Prostate gland (tissue), 2 donors: Measurements from ENCODE around the gene ST8SIA3. TPM values are rescaled to one million over a fixed set of nuclear protein-coding genes. Genes with fewer than 3 reads are reported as not detected.
"Not testable (repeated sequence)": the region's sequence is repeated elsewhere in the genome, so short reads cannot be mapped to it uniquely, and the experiment has no call there.

Source experiments
- DNase-seq: peaks from one replicate; pipeline ENCODE4 v3.0.0-alpha.2; 2019; ENCODE audit warnings: low spot score
- H3K27ac ChIP-seq, 2 donors: fragments of 200-600 bp; sonication (generic); 2 replicates each; pipeline ENCODE4 v1.5.1; 2017 to 2019
- H3K27me3 ChIP-seq: fragments of 200-600 bp; sonication (generic); replicated peaks from 2 replicates; pipeline ENCODE4 v1.5.1; 2019; ENCODE audit not compliant: insufficient read depth
- H3K36me3 ChIP-seq, 2 donors: fragments of 200-600 bp; sonication (generic); 1 replicate in 1 of 2; 2 replicates in 1 of 2; pipeline versions ENCODE4 v1.5.1 to v1.8.1; 2017 to 2019
- H3K4me1 ChIP-seq: fragments of 200-600 bp; sonication (generic); replicated peaks from 2 replicates; pipeline ENCODE4 v1.5.1; 2019
- H3K4me3 ChIP-seq, 2 donors: fragments of 200-600 bp; sonication (generic); 2 replicates each; pipeline ENCODE4 v1.5.1; 2017 to 2019
- H3K9me3 ChIP-seq: fragments of 200-600 bp; sonication (generic); 2 replicates; pipeline ENCODE4 v1.5.1; 2017
- POLR2A ChIP-seq: fragments of 450-650 bp; IDR thresholded peaks from one replicate; pipeline ENCODE4 v1.6.1; 2016; ENCODE audit warnings: antibody characterized with exemption, mild to moderate bottlenecking
- POLR2AphosphoS5 ChIP-seq: sonication (generic); formaldehyde crosslinking; IDR thresholded peaks from one replicate; pipeline ENCODE4 v1.6.1; 2017; ENCODE audit warnings: antibody characterized with exemption
- WGBS: methylation state at CpG from one replicate; pipeline ENCODE4 v1.1.5; 2018; 5-methylcytosine and 5-hydroxymethylcytosine counted together
- intact Hi-C: fragments of 100-400 bp; cut with DNase I; formaldehyde crosslinking; loops from one replicate; pipeline ENCODE4 v1.14.2; 2022
- total RNA-seq, 2 donors: library from RNA; depleted of rRNA; stranded (reverse); fragments of >200 nt; gene quantifications; one replicate each; pipeline ENCODE4 v1.1.0, GENCODE V29; 2016
- TF ChIP-seq, protein P1 (sequence below), 4 experiments: fragments of 200-600 bp in 2 of 4; fragments of 450-650 bp in 2 of 4; sonication (generic) in 2 of 4; IDR thresholded peaks; 1 replicate in 3 of 4; 2 replicates in 1 of 4; pipeline ENCODE4 v1.5.1; 2016 to 2019; ENCODE audit warnings: antibody characterized with exemption in 4 of 4, mild to moderate bottlenecking in 2 of 4, moderate library complexity in 2 of 4

Gene ST8SIA3
- total RNA-seq, 2 donors from 2014 or later: 13.1 TPM; not detected in 1

DNA sequence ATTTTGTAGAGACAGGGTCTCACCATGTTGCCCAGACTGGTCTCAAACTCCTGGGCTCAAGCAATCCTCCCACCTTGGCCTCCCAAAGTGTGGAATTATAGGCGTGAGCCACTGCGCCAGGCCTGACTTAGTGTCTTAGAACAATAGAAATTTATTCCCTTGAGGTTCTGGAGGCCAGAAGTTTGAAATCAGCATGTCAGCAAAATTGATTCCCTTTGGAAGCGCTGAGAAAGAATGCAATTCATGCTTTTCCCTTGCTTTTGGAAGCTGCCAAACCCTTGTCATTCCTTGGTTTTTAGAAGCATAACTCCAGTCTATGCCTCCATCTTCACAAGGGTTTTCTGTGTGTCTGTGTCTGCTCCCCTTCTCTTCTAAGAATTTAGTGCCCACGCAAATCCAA, 20.7 kb downstream of the ST8SIA3 start:
- Histone ChIP-seq H3K9me3 (no peaks in the 10 kb centered on the region), H3K4me1 (no peaks in the 10 kb centered on the region), H3K27ac (no peak overlapping the region), H3K4me3 (no peak overlapping the region), H3K27me3 (no peaks in the 10 kb centered on the region), H3K36me3 (no peaks in the 10 kb centered on the region)
- TF ChIP-seq POLR2AphosphoS5 (no peak), POLR2A (no peak)
- TF ChIP-seq, protein P1, sequence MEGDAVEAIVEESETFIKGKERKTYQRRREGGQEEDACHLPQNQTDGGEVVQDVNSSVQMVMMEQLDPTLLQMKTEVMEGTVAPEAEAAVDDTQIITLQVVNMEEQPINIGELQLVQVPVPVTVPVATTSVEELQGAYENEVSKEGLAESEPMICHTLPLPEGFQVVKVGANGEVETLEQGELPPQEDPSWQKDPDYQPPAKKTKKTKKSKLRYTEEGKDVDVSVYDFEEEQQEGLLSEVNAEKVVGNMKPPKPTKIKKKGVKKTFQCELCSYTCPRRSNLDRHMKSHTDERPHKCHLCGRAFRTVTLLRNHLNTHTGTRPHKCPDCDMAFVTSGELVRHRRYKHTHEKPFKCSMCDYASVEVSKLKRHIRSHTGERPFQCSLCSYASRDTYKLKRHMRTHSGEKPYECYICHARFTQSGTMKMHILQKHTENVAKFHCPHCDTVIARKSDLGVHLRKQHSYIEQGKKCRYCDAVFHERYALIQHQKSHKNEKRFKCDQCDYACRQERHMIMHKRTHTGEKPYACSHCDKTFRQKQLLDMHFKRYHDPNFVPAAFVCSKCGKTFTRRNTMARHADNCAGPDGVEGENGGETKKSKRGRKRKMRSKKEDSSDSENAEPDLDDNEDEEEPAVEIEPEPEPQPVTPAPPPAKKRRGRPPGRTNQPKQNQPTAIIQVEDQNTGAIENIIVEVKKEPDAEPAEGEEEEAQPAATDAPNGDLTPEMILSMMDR (IDR thresholded peaks at IDR 0.05): no peak
- intact Hi-C loops: no loop called here
- 94% methylated on average over 4 of the region's 4 CpGs for WGBS
- no peak for DNase-seq

DNA sequence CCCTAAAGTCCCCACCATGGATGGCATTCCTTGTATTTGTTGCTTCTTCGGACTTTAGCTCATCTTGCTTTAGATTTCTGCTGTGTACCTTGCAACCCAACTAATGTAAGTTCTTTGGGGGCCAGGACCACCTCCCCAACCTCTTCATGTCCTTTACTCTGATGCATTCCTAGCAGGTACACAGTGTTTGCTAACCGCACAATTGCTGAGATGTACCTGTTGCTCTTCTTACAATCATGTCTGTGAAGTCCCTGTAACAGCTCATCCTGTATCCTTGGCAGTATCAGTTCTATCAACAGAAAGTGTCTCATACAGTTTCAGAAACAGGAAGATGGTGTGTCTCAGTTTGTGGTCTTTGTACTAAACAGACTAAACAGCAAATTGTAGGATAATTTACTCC, 24.1 kb downstream of the ST8SIA3 start:
- TF ChIP-seq, protein P1 (IDR thresholded peaks at IDR 0.05): no peak
- TF ChIP-seq POLR2AphosphoS5 (no peak), POLR2A (no peak)
- no peak for DNase-seq
- Histone ChIP-seq H3K27ac (no peak overlapping the region), H3K36me3 (no peaks in the 10 kb centered on the region), H3K27me3 (no peaks in the 10 kb centered on the region), H3K4me1 (no peaks in the 10 kb centered on the region), H3K9me3 (no peaks in the 10 kb centered on the region), H3K4me3 (no peak overlapping the region)
- intact Hi-C loops: no loop called here
- 93% methylated on average over 2 of the region's 2 CpGs for WGBS

DNA sequence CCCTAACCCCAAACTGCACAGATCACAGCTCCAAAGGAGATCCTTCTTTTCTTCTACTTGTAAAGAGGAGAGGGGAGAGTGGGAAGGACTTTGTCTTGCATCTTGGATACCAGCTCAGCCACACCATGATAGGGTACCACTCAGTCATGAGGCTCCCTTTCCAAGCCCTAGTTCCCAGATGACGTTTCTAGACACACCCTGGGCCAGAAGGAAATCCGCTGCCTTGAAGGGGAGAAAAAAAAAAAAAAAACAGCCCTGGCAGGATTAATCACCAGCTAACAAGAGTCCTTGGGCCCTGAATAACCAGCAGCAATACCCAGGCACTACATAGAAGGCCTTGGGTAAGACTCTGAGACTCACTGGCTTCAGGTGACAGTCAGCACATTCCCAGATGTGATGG, 36.9 kb downstream of the ST8SIA3 start:
- TF ChIP-seq POLR2A: no peak
- no peak for TF ChIP-seq POLR2AphosphoS5
- TF ChIP-seq, protein P1 (IDR thresholded peaks at IDR 0.05): no peak
- no peaks in the 10 kb centered on the region for H3K27me3 ChIP-seq
- no peak overlapping the region for H3K4me3 ChIP-seq
- no peaks in the 10 kb centered on the region for H3K4me1 ChIP-seq
- no peak overlapping the region for H3K27ac ChIP-seq
- intact Hi-C loops: no loop called here
- H3K36me3 ChIP-seq: no peaks in the 10 kb centered on the region
- H3K9me3 ChIP-seq: no peaks in the 10 kb centered on the region
- 60% methylated on average over 2 of the region's 2 CpGs for WGBS
- no peak for DNase-seq

DNA sequence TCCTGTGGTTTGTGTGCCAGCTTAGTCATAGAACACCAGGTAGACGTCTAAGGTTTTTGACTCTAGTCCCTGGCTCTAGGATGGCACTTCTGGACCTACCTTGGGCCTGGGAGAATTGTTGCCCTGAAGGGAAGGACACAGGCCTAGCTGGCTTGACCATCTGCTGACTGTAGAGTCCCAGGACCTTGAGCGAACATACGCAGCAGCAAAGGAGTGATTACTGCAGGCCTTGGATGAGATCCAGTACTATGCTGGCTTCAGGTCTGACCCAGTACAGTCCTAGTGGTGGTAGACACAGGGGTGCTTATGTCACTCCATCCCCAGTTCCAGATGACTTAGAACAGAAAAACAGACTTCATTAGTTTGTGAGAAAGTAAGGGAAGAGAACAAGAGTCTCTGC, 37.7 kb downstream of the ST8SIA3 start:
- WGBS: 56% methylated on average over 3 of the region's 3 CpGs
- no peak overlapping the region for H3K4me3 ChIP-seq

DNA sequence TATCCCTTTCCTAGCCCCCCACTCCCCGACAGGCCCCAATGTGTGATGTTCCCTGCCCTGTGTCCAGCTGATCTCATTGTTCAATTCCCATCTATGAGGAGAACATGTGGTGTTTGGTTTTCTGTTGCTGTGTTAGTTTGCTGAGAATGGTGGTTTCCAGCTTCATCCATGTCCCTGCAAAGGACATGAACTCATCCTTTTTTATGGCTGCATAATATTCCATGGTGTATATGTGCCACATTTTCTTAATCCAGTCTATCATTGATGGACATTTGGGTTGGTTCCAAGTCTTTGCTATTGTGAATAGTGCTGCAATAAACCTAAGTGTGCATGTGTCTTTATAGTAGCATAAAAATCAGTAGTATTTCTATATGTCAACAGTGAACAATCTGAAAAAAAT, 42.4 kb downstream of the ST8SIA3 start:
- H3K4me1 ChIP-seq, DNase-seq, intact Hi-C loops, H3K27ac ChIP-seq, H3K4me3 ChIP-seq, H3K27me3 ChIP-seq, H3K9me3 ChIP-seq, H3K36me3 ChIP-seq: not testable (repeated sequence)
- WGBS: 96% methylated on average over 1 of the region's 1 CpG

More for the DNA sequence above, 37.7 kb downstream of the ST8SIA3 start:
- Histone ChIP-seq H3K27ac (no peak overlapping the region), H3K27me3 (no peaks in the 10 kb centered on the region), H3K9me3 (no peaks in the 10 kb centered on the region), H3K4me1 (no peaks in the 10 kb centered on the region), H3K36me3 (no peaks in the 10 kb centered on the region)
- intact Hi-C loops: no loop called here
- TF ChIP-seq, protein P1 (IDR thresholded peaks at IDR 0.05): no peak
- no peak for TF ChIP-seq POLR2AphosphoS5
- no peak for TF ChIP-seq POLR2A
- no peak for DNase-seq

DNA sequence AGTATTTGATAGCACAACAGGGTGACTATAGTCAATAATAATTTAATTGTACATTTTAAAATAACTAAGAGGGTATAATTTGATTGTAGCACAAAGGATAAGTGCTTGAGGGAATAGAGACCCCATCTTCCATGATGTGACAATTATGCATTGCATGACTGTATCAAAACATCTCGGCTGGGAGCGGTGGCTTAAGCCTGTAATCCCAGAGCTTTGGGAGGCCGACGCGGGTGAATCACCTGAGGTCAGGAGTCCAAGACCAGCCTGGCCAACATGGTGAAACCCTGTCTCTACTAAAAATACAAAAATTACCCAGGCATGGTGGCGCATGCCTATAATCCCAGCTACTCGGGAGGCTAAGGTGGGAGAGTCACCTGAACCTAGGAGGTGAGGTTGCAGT, 44.5 kb downstream of the ST8SIA3 start:
- H3K36me3 ChIP-seq, DNase-seq, H3K9me3 ChIP-seq, intact Hi-C loops, H3K4me1 ChIP-seq, H3K4me3 ChIP-seq, H3K27ac ChIP-seq, H3K27me3 ChIP-seq: not testable (repeated sequence)
- WGBS: 95% methylated on average over 7 of the region's 7 CpGs
